NOMO-1 treated with DMSO at 0.1 percent for 48 hours (cell line): ENCODE data around the gene EXOC1L.

Source experiments
- DNase-seq: peaks from one replicate; lab custom pipeline; 2025; ENCODE audit not compliant: unreplicated experiment; lab: John Stamatoyannopoulos, UW

Gene EXOC1L

GRCh38 chr4:55879224-55879623 is 59.6 kb downstream of the EXOC1L start:
- DNase-seq, result no peak

GRCh38 chr4:55880652-55881280 is 61.2 kb downstream of the EXOC1L start:
- no peak for DNase-seq

GRCh38 chr4:55884093-55884850 is 64.7 kb downstream of the EXOC1L start:
- DNase-seq, result no peak

- no peak for DNase-seq
Measured at GRCh38 chr4:55884851-55885219, 65.2 kb downstream of the EXOC1L start.
